Fibroblast of mammary gland (primary cell): ENCODE results near the gene CIT.

ENCODE experiments used
- DNase-seq: peaks from one replicate; pipeline ENCODE4 v3.0.0-alpha.2; 2010; ENCODE audit warnings: low read depth
- H3K4me3 ChIP-seq: 2 replicates; pipeline ENCODE4 v1.5.1; 2011; ENCODE audit warnings: low read depth, mild to moderate bottlenecking, low read length, moderate library complexity; ENCODE audit not compliant: control insufficient read depth
- CTCF ChIP-seq: conservative IDR thresholded peaks from 2 replicates; pipeline ENCODE4 v1.5.1; 2011; ENCODE audit warnings: low read depth, low read length, inconsistent platforms; ENCODE audit not compliant: control insufficient read depth, insufficient read depth

Gene CIT

GRCh38 chr12:119819322-119819721, 57.8 kb downstream of the CIT start:
- no peak for TF ChIP-seq CTCF
- no peak for DNase-seq
- H3K4me3 ChIP-seq = no peak overlapping the region

- TF ChIP-seq CTCF = no peak
- DNase-seq = no peak
- H3K4me3 ChIP-seq = no peak overlapping the region
These were observed 59.4 kb downstream of the CIT start for GRCh38 chr12:119817546-119818343.

- no peak overlapping the region for H3K4me3 ChIP-seq
- DNase-seq = no peak
- TF ChIP-seq CTCF = no peak
These were observed 68.1 kb downstream of the CIT start for GRCh38 chr12:119809023-119809422.

- no peak overlapping the region for H3K4me3 ChIP-seq
- no peak for TF ChIP-seq CTCF
- peak; percentile 37 for DNase-seq
These were observed 68.7 kb downstream of the CIT start for GRCh38 chr12:119808441-119808840.

- DNase-seq = no peak
- H3K4me3 ChIP-seq = no peak overlapping the region
- no peak for TF ChIP-seq CTCF
These were observed 69.7 kb downstream of the CIT start for GRCh38 chr12:119807380-119807779.

- DNase-seq = peak; percentile 69
- H3K4me3 ChIP-seq = peak overlapping the region; percentile 41
- peak; percentile 21 for TF ChIP-seq CTCF
These were observed 73.0 kb downstream of the CIT start for GRCh38 chr12:119804011-119804641.

GRCh38 chr12:119803381-119803791, 73.7 kb downstream of the CIT start:
- H3K4me3 ChIP-seq = peak overlapping the region; percentile 41
- no peak for TF ChIP-seq CTCF
- DNase-seq = peak; percentile 53
